ENCODE data around the gene YPEL2.

YPEL2 gene

DNA sequence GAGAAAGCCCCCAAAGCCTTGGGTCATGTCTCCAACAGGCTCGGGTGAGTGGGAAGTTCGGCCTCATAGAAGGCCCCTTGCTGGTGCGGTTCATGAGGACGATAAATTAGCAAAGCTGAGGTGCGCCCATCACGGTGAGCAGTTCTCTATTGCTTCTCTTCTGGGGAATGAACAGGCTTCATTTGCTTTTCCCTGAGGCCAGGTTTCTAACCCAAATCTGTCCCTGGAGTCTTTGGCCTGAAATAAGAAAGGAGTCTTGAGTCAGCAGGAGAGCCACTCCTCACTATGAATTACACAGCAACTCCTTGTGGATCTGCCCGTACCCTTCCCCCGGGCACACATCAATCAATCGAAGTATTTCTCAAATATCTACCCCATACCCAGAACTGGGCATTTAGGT lies 94.6 kb downstream of the YPEL2 start:
- in situ Hi-C loops (cut with MboI; ENCODE audit: low sequenced_read_pairs), result no loop called here

DNA sequence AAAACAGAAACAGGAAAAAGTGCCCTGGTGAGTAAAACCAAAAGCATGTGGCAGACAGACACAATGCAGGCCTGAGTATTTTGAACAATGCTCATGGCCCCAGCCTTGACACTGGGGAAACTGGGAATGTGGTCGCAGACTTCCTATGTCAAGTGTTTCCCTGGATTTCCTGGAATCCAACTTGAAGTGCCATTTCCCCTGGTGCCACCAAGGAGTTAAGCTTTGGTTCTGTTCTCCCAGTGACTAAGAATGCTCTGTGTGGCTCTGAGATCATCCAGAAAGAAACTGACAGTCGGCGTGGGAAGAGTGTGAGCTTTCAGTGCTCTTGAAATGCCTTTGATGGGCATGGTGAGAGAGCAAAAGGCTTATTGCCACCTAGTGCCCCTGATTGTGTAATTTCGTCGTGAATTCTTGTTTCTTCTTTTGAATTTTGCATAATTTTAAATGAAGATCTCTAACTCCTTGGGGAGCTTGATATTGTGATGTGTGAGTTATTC lies 96.0 kb downstream of the YPEL2 start:
- in situ Hi-C loops (cut with MboI; ENCODE audit: low sequenced_read_pairs), result no loop called here

DNA sequence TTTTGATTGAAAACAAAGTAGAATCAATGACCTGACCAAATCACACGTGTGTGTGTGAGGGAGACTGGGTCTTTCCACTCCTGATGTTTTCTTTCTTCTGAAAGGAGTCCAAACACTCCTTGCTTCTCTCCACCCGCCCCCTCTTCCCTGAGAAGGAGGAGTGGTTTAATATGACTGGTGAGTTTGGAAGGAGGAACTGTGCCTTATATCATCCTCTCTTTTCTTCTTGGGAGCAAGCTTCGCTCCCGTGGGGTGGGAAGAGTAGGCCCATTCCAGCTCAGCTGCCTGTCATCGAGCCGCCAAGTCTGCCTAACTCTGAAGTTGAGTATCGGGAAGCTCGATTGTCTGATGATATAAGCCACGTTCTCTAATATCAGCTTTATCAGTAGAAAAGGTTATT lies 96.5 kb downstream of the YPEL2 start:
- in situ Hi-C loops (cut with MboI; ENCODE audit: low sequenced_read_pairs), result no loop called here

DNA sequence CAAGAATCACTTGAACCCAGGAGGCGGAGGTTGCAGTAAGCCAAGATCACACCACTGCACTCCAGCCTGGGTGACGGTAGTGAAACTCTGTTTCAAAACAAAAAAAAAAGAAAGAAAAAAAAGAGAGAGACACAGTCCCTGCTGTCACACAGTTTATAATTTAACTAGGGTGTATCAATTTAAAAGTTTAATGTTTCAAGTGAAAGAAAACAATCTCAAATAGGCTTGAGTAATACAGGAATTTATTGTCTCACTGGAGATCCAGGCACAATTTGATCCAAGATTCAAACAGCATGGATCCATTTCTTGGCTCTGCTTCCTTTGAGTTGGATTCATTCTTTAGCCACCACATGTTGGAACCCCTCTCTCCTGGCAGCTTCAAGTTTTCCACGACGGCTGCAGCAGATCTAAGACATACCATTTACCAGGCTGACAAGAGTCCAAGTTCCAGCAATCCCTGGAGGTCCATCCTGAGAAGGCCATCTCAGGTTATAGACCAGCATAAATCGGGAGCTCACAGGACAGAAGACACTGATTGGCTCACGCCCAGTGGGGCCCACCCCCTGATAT lies 97.5 kb downstream of the YPEL2 start:
- in situ Hi-C loops (cut with MboI; ENCODE audit: low sequenced_read_pairs), result no loop called here

DNA sequence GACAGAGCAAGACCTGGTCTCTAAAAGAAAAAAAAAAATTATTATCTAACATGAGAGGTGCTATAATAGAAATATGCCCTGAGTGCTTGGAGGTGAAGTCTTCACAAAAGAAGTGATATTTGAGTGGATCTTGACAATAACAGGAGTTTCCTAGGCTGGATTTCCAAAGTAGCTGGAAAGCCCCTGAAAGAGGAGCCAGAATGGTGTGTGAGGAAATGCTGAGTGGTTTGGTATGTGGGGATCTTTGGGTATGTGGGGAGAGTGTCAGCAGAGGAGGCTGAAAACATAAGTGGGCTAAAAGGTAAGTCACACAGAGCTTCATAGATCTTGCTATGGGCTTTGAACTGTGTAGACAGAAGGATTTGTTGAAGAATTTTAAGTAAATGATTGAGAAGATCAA lies 100.1 kb downstream of the YPEL2 start:
- in situ Hi-C loops (cut with MboI; ENCODE audit: low sequenced_read_pairs), result no loop called here

DNA sequence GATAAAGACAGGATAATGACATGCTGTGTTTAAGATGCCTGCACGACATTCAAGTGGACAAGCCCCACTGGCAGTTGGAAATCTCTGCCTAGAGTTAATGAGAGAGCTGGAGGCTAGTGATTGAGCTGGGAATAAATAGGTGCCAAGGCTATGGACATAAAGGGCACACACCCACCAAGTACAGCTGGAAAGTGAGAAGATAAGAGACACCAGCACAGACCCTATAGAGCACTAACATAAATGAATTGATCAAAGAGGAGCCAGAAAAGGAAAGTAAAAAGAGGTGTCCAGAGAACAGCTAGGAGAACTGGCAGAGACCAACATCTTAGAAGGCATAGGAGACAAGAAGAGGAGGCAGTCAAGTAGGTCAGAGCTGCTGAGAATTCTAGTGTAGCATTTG lies 101.2 kb downstream of the YPEL2 start:
- in situ Hi-C loops (cut with MboI; ENCODE audit: low sequenced_read_pairs), result no loop called here

DNA sequence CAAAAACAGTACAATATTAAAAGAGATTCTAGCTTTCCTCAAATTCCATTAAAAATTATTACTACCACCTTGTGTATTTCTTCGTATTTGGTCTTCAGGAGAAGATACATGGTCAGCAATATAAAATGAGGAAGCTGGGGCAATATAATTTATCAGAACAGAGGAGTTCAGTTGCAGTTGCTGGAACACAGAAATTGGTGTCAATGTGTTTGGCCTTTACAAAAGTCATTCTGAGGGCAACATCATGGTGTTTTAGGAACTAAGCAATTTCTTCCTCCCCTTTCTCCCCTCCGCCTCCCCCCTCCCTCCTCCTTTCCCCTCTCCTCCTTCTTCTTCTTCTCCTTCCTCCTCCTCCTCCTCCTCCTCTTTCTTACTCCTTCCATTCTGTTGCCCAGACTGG lies 102.1 kb downstream of the YPEL2 start:
- in situ Hi-C loops (cut with MboI; ENCODE audit: low sequenced_read_pairs), result no loop called here

DNA sequence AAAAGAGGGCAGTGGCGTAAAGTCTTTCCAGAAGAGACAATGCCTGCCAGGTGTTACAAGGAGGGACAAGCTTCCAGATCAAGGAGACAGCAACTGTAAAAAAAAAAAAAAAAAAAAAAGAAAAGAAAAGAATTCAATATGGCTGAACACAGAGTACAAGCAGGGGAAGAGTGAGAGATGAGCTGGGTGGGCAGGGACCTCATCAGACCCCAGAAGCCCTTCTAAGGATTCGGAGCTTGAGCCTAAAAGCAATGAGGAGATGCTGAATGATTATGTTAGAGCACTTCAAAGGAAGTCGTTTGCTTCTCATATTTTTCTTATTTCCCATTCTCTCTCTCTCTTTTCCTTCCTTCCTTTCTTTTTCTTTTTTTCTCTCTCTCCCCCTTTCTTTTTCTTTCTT lies 103.0 kb downstream of the YPEL2 start:
- in situ Hi-C loops (cut with MboI; ENCODE audit: low sequenced_read_pairs), result no loop called here

DNA sequence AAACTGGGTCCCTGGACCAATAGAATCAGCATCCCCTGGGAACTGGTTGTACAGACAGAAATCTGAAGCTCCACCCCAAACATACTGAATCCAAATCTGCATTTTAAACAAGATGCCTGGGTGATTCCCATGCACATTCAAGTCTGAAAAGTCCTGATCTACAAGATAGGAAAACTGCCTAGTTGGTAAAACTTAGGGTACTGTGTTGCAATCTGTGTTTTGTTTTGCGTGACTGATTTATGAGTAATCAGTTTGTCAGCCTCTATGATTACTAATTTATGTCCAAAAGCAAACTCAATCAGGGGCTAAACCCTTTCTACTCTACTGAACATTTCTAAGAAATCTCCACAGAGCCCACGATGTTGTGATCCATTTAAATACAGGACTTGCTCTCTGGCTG lies 103.8 kb downstream of the YPEL2 start:
- in situ Hi-C loops (cut with MboI; ENCODE audit: low sequenced_read_pairs), result no loop called here

DNA sequence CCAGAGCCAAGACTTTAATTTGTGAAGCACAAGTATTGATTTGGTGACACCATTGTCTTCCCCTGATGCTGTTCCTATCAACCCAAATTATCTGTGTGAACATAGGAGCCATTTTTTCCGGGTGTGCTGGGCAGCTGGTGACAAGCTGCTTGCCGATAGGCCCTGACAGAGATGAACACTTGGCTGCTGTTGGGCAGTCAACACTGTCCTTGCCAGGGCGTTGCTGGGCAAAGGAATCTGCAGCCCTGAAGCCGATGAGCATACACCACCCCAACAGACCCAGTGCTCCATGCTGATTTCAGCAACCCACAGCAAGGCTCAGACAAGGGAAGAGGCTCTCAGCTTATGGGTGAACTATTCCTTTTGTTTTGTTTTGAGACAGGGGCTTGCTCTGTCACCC lies 105.4 kb downstream of the YPEL2 start:
- in situ Hi-C loops (cut with MboI; ENCODE audit: low sequenced_read_pairs), result no loop called here

DNA sequence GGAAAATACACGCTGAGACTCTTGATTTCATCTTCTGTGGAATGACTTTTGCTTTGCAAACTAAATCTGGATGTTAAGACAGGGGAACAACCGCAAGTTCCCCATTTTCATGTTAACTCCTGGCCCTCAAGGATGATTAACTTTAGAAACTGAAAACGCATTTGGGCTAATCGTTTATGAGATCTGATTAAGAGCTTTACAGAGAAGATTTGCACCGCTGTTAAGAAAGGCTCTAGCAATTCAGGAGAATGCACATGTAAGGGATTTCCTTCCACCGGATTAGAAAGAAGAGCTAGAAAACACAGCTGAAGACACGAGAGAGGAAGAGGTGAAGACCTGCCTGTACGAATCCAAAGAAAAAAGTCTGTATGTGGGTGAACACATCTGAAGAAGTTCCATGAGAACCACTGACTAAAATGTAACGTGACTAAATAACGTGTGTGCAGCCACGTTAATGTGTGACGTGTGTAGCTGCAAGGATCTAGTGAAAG lies 106.4 kb downstream of the YPEL2 start:
- in situ Hi-C loops (cut with MboI; ENCODE audit: low sequenced_read_pairs), result no loop called here

DNA sequence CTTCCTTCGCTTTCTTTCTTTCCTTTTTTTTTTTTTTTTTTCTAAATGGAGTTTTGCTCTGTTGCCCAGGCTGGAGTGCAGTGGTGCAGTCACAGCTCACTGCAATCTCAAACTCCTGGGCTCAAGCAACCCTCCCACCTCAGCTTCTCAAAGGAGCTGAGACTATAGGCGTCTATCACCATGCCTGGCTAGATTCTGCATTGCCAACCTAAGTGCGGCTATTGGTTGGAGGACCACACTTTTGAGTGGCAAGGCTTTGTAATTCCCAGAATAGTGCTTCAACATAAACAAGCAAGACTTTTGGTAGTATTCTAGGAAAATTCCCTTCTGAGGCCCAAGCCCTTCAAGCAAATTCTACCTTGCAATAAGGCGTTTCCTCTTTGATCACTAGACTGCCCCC lies 107.8 kb downstream of the YPEL2 start:
- in situ Hi-C loops (cut with MboI; ENCODE audit: low sequenced_read_pairs), result no loop called here

DNA sequence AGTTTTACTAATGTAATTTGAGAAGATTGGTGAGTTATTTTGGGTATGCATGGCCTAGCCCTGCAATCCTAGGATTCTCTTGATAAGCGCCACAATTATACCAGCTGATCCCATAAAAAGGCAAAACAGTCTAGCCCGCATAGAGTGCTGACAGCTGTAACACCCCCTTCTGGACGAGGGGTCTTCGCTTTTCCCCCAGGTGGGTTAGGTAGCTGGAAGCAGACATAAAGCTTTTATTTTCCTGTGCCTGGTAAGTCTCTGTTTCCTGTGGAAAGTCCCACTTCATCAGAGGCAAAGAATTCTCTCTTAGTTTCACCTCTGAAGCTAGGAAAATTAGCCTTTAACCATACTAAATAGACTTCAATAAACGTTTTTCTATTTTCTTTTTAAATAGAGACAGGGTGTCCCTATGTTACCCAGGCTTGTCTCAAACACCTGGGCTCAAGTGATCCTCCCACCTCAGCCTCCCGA lies 108.3 kb downstream of the YPEL2 start:
- in situ Hi-C loops (cut with MboI; ENCODE audit: low sequenced_read_pairs), result loop anchor here (10.0 kb wide), 1 partner anchor 125 kb away; no protein-coding TSS in a partner anchor

DNA sequence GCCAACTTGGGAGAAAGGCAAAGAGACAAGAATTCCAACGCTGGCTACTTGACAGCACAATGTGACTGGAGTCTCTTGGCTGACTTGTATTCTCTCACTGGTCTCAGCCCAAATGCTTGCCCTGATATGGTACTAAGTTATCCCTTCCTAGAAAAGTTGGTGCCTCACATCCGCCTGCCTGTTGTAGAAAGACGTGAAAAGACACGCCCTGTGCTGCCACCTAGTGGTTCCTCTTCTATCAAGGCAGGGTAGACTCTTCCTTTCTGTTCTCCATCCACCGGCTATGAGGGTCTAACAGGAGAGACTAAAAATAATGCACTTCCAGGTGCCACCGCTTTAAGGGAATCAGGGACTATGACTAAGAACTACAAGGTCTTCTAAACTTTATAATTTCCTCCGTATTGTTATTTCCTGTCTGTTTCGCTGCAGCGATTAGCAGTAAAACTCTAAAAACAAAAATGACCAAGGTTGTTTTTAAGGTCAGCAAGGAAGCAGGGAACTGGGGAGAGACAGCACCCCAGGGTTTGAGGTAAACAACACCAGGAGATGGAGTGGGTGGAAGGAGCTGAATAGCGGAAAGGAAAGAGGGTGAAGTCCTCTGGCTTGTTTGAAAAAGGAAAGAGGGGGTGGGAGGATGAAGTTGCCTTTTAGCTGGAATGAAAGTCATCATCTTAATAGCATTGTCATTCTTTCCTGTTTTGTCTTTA lies 109.5 kb downstream of the YPEL2 start:
- in situ Hi-C loops (cut with MboI; ENCODE audit: low sequenced_read_pairs), result loop anchor here (10.0 kb wide), 1 partner anchor 126 kb away; no protein-coding TSS in a partner anchor

DNA sequence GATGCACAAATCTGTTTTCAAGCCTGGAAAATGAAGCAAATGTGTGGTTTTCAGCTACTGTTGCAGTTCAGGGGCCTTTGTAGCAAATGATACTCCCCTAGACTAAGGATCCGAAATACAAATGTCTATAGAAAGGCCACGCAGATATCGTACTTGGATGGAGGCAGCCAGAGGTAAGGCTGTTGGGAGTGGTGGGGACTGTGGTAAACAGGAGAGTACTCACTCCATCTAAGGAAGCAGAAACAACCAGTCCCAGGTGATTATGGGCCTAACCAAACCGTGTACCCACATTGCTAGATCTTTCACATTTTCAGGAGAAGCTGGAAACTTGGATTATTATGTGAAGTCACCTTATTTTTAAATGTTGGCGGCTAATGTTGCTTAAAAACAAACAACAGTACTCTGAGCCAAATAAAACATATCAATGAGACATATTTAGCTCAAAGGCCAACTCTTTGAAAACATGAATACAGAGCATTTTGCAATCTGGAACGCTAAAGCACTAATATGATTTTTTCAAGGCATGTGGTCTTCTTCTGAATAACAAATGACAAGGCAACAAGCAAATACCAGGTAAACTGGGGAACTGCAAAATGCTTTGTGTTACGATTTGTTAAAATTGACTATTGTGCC lies 110.1 kb downstream of the YPEL2 start:
- in situ Hi-C loops (cut with MboI; ENCODE audit: low sequenced_read_pairs), result loop anchor here (10.0 kb wide), 1 partner anchor 127 kb away; no protein-coding TSS in a partner anchor

DNA sequence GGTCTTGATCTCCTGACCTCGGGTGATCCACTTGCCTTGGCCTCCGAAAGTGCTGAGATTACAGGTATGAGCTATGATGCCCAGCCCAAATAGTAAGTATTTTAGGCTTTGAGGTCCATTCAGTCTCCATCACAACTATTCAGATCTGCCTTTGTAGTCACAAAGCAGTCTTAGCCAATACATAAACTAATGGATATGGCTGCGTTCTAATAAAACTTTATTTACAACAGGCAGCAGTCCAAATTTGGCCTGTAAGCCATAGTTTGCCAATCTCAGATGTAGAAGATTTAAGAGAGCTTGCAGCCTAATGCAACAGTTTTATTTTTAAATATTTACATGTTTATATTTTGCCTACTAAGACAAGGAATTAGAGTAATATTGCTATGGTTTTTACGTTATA lies 111.7 kb downstream of the YPEL2 start:
- in situ Hi-C loops (cut with MboI; ENCODE audit: low sequenced_read_pairs), result loop anchor here (10.0 kb wide), 1 partner anchor 128 kb away; no protein-coding TSS in a partner anchor

Data from HL-60/S4 treated with phorbol 12-myristate 13-acetate at 8.2 ng/mL for 4 days and 3 days (cell line).